ENCODE results near the gene ATF6.

ATF6 gene

DNA sequence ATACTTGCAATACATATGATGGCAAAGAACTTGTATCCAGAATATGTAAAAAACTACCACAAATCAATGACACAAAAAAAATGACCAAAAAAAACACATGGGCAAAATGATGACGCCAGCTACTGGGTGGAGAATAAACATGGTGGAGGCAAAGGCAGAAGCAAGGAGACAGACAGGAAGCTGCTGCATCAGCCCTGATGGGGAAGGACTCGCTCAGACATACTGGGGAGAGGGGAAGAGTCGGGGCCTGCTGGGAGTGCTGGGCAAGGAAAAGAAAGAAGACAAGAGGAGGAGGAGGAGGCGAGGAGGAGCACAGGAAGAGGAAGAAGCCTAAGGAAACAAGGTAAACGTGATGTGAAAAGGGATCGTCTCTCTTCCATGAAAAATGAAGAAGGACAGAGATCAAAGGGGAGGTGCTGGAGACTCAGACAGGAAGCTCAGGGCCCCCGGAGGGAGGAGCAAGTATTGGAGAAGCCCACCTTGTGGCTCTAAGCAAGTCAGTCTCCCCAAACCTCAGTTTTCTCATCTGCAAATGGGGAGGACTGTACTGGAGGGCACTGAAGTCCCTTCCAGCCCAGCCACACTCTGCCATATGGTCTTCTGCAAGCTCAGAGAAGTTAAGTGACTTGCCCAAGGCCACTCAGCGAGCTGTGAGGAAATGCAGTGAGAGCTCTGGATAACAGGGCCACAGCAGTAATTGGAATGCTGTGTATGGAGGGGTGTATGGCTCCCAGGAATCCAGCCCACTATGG is 233.4 kb downstream of the ATF6 start:
- ATAC-seq, result no peak
- DNase-seq, result no peak

GRCh38 chr1:162000053-162000420 is 233.9 kb downstream of the ATF6 start:
- no peak for DNase-seq
- ATAC-seq, result no peak

DNA sequence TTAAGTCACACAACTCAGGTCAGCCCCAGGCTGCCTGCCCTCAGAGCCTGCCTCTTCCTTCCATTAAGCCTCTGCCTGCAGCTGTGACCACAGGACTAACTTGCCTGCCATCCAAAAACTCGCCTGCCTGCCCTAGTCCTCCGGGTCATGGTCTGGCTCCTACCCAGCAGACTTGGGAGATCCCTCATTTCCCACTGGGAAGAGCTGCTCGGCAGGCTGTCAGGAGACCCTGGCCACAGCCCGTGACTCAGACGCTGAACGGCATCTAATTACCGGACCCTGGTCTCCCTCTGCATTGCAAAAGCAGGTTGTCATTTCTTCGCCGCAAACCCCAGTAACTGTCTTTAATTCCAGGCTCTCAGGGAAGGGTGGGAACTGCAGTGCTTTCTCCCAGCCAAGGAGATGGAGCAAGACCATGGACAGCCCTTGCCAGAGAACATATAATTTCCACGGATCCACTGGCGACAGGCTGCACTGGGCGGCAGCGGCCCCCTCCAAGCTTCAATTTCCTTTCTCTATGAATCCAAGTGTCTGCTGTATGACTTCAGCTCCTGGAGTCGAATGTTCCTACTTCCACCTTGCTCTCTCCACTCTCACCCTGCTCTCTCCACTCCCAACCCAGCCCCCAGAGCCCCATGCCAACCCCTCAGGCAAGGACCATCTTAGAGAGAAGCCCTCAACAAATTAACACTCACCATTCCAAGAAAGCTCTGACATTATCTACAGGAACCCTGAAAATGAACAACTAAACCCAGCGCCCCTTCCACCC is 237.1 kb downstream of the ATF6 start:
- ATAC-seq, result no peak
- DNase-seq, result no peak

DNA sequence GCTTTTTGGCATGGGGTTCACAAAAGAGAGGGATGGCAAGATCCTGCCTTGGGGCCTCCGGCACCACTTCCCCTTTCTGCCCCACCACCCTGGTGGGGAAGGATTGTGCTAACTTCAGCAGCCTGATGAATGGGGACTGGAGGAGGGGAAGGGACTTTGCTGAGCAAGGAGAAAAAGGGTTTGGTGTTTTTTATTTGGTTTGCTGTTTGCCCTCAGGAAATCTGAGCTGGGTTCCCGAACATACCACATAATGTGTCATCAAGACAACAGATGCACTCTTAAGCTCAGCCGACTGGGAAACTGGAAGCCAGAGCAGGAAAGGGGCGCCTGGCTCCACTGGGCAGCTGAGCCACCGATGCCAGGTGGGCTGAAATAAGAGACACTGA is 237.7 kb downstream of the ATF6 start:
- ATAC-seq (no peak), DNase-seq (no peak)

- no peak for ATAC-seq
- DNase-seq, result no peak
Observed at GRCh38 chr1:162004441-162004950, 238.4 kb downstream of the ATF6 start.

- DNase-seq (no peak), ATAC-seq (no peak)
Observed at GRCh38 chr1:162006081-162006480, 240.0 kb downstream of the ATF6 start.

DNA sequence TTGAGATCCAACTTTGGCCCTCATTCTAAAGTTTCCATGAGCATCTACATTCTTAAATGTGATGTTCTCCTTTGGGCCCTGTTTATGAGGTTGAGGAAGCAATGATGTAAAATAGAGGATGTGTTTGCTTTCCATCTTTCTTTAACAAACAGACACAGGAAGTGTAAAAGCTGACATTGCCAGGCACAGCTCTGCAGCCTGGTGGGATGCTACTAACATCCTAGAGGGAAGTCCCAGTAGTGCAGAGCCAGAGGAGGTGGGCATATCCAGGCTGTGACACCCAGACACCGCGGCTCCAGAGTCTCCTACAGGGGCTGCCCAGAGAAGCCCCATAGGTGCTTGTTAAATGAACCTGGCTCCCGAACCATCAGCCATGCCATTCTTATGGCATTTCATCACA is 241.3 kb downstream of the ATF6 start:
- no peak for ATAC-seq
- DNase-seq, result no peak

GRCh38 chr1:162008799-162009198 is 242.7 kb downstream of the ATF6 start:
- DNase-seq (no peak), ATAC-seq (no peak)

DNA sequence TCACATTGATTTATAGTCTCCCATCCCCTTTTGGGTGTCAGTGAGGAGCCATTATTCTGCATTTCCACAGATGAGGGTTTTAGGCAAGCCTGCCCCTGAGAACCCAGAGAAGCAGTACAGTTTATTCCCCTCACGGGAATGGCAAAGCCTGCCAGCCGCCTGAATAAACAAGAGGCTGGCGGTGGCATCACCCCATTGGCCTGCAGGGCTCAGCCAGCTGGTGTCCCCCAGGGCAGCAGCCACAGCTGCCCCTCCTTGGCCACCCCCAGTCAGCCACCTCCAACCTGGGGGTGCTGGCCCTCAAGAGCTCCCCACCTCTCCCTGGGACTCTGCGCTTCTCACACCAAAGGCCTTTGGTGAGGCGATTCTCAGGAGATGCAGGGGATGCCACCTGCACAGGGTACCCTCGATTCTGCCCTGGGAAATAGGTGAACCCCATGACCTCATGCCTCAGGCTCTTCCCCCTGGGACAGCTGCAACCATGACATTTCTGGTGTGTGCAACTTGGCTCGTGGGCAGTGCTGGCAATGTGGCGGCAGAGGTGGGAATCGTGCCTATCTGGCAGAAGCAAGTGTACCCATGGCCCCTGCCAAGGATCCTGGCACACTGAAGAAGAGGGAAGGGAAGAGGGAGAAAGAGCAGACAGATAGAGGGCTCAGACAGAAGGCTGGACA is 243.5 kb downstream of the ATF6 start:
- DNase-seq (no peak), ATAC-seq (no peak)

GRCh38 chr1:162010175-162010506 is 244.0 kb downstream of the ATF6 start:
- DNase-seq (no peak), ATAC-seq (no peak)

DNA sequence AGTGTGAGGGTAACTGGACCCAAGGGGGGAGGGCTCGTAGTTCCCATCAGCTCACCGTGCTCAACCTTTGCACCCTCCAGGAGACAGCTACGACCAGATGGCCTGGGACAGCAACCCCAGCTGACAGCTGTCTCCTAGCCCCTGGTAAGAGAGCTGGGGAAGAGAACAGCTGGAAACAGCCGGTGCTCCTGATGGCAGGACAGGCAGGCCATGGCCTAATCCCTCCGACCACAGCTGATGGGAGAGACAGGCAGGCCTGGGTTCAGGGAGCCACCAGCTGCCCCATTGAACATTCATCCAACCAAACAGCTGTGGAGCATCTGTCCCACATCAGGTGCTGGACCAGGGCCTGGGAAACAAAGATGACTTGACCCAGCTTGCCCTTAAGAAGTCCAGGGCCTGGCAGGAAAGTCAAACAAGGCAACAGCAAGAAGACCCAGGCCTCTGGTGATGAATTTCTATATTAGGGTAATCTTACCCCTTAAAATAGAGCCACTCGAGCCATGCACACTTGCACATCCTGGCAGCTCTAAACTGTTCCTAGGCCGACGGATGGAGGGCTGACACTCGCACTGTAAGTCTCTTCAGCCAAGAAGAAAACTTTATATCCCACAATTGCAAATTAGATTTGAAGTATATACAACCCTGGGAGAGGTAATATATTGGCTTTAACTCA is 245.4 kb downstream of the ATF6 start:
- ATAC-seq, result no peak
- no peak for DNase-seq

DNA sequence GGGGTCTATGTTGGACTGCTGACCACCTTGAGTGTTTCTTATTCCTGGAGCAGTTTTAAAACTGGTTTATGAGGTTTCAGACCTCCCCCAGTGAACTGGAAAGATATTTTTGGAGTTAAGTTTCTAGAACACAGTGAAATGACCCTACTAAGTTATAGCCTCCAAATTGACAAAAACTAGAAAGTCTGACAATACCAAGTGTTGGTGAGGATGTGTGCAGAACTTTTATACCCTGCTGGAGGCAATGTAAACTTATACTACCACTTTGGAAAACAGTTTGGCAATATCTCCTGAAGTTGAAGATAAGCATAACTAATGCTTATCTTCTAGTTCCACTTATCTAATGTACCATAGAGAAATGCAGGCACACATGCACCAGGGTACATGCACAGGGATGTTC is 247.2 kb downstream of the ATF6 start:
- DNase-seq, result no peak
- no peak for ATAC-seq

Measured in stimulated activated naive CD8-positive, alpha-beta T cell treated with anti-CD3 and anti-CD28 coated beads, Interleukin-15, Interleukin-2, amounts not matched to agents 100 U/mL and 50 U/mL, for 24 hours (primary cell).